ENCODE measurements around the gene DTX1.
A peak's percentile ranks its signal among the peaks of the same experiment; 100 is the strongest.

Gene DTX1

DNA sequence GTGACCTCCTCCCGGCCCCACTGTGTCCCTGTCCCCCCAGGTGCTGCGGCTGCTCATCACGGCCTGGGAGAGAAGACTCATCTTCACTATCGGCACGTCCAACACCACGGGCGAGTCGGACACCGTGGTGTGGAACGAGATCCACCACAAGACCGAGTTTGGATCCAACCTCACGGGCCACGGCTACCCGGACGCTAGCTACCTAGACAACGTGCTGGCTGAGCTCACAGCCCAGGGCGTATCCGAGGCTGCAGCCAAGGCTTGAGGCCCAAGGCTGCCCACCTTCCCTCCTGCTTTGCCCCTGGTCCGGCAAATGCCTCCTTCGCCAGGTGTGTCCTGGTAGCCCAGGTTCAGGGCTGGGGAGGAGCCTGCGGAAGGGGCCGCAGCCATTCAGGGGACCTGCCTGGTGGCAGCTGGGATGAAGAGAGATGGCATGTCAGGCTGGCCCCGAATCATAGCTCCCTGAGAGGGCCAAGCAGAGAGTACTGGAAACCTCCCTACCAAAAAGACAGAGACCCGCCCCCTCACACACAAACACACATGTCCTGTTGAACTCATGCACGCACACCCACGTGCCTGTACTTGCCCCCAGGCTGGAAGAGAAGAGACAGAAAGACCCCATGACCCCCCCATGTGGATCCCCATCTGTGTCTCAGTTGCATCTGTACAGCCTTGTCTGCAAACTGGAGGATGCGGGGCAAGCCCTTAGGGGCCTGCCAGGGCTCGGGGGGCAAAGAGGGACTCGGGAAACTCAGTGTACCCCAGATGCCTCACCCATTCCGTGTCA, 40.3 kb downstream of the DTX1 start:
- DNase-seq: no peak

DNA sequence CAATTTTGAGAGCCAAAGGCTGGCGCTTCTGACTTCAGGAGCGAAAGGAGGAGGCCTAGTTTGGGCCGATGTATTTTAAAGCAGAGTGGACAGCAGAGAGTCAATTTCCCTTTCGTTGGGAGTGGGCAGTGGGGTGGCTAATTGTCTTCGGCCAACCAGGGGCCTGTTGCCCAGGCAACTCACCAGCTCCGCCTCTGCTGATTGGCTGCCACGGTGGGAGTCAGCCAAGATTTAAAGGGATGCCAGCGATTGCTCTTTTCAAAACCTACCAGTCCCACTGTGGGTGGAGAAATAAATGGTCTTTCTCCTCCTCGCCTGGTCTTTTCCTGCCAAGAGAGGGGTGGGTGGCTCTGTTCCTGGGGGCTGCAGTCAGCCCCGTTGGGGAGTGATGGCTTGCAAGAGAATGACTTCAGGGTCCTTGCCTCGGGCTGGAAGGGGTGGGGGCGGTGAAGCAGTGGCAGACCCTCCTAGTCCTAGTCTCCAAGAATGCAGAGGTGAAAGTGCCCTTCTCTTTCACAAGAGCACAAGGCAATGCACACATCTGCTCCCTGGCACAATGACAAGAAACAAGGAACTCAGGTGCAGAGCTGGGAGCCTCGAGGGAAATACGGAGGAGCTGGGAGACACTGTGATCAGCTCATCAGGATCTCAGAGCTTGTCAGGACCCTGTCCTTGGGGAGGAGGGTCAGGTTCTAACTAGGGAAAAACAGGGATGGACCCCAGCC, 41.3 kb downstream of the DTX1 start:
- peak; percentile 71 for DNase-seq

DNA sequence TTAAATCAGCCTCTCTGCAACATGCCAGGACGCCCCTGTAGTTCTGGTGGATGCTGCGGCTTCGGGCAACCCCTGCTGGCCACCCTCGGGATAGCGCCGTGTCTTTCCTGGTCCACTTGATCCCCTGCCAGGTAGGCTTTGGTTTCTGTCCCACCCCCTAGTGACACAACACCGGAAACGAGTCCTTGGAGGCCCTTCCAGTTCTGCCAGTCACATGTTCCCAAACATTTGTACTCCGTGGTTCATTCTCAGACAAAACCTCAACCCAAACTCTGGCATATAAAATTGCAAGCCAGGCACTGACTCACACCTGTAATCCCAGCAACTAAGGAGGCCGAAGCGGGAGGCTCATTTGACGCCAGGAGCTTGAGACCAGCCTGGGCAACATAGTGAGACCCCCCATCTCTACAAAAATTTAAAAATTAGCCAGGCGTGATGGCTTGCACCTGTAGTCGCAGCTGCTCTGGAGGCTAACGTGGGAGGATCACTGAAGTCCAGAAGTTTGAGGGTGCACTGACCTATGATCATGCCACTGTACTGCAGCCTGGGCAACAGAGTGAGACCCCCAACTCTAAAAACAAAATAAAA, 42.0 kb downstream of the DTX1 start:
- DNase-seq: peak; percentile 95

DNA sequence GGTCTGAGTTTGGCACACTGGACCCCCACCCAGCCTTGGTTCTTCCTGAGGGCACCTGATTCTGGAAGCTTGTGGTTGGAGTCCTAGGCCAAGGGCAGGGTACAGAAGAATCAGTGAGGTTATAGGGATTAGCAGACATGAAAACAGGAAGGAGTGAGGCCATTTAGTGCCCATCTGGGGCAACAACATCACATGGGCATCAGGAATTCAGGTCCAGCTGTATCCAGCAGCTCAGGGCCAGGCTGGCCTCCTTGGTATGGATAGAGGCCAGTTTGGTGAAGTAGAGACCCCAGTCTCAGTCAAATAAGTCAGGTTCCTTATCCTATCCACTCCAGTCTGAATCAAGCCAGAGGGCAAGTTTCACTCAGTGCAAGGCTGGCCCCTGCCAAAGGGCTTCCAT, 42.8 kb downstream of the DTX1 start:
- DNase-seq: no peak

DNA sequence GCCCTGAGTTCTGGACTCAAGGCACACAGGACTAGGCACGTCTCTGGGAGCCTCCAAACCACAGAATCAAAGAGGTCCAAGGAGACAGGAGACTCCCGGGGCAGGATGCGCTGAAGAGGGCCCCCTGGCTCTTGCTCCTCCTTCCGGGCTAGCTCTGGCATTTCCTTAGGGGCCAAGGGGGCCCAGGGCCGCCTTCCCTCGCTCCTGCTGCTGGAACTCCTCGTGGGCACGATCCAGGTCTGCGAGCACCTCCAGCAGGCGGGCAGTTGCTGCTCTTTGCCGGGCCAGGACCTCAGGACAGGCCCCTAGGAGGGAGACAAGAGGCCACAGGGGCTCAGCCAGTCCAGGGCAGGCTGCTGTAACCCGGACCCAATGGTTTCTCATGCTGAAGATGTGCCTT, 43.2 kb downstream of the DTX1 start:
- no peak for DNase-seq

DNA sequence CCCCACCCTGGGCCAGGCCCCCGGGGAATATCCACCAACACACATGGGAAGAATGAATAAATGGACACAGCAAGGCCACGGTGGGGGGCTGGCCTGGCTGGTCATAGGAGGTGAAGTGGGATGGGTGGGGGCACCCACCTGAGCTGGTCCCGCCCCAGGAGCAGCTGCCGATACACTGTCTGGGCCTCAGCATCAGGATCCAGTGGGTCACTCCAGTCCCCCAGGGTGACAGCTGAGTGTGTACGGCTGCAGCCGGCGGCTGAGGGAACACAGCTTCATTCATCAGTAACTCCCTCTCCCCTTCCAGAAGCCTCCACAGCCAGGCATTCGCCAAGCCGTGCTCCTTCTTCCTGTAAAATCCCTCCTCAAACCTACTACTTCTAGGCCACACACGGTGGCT, 45.2 kb downstream of the DTX1 start:
- no peak for DNase-seq

DNA sequence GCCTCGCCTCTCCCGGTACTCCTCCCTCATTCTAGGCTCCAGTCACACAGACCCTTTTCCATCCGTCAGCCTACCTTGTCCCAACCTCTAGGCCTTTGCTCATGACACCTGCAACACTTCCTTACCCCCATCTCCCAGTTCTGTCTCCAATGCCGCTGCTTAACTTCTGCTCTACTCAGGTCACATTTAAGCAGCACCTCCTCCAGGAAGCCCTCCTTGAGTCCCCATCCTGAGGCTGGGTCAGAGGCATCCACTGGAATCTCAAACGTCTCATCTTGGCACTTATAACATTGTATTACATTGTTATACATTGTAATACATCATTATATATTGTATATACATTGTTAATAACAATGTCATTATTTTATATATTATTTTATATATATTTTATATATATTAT, 46.3 kb downstream of the DTX1 start:
- DNase-seq: no peak

DNA sequence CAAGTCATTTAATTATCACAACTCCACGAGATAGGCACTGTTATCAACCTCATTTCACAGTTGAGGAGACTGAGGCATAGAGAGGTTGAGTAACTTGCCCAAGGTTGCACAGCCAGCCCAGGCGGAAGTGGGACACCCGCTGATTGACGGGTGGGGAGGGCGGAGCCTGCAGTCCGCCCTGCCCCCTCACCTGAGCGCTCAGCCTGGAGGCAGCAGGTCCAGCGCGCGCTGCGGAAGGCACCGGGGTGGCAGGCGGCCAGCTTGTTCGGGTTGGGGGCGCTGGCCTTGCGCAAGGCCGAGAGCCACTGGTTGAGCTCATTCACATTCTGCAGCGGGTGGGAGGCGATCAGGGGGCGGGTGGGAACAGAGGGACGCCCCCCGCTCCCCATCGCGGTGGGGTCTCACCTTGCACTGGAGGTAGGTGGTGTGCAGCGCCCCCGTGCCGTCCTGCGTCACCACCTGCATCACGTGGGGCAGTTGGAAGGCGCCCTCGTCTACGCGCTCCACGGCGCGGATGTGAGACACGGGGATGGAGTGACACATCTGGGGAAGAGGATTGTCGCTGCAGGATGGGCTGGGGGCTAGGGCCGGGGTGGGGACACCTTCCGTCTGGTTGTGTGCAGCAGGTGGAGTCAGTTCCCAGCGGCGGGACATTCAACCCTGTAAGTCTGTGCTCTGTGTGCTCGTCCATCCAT, 47.4 kb downstream of the DTX1 start:
- no peak for DNase-seq

DNA sequence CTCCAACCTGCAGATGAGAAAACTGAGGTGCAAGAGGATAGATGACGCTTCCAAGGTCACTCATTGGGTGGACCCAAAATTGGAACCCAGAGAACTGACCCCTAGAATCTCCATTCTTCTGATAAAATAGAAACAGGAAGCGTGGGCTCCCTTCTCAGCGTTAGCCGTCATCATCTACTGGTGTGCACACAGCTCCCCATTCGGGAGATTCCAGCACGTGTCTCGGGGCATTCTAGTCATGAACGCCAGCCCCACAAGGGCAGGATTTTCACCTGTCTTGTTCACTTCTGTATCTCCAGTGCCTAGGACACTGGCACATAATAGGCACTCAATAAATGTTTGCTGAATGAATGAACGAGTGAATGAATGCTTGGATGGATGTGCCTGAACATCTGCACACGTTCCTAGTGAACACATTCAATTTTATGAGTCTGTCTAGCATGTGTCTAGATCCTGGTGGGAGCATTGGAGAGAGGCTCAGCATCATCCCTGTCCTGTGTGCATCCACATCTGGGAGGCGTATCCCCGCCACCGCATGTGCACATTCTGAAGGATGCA, 48.5 kb downstream of the DTX1 start:
- DNase-seq: no peak

DNA sequence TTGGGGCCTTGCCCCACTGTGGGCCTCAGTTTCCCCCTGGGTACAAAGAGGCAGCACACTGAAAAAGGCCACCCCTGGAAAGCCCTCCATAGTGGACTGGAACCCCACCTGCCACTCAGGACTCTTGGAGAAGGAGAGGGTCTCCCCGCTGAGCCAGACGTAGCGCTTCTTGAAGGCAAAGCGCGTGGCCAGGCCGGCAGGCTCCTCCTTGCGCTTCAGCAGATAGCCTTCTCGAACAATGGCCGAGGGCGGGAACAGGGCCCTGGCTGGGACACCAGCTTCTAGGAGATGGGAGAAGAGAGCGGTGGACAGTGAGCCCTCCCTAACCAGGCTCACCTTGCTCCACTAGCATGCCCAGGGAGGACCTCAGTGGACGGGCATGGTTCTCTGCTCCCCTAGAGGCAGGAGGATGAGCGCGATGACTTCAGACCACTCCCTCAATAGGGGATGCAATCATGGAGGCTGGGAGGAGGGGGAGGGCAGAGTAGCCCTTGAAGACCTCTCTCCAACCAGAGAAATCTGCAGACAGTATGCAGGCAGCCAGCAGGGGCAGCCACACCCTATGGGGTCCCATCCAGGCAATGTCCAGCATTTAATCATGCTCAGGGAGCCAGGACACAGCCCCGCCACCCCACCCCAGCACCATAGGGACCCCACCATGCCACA, 49.2 kb downstream of the DTX1 start:
- no peak for DNase-seq

DNA sequence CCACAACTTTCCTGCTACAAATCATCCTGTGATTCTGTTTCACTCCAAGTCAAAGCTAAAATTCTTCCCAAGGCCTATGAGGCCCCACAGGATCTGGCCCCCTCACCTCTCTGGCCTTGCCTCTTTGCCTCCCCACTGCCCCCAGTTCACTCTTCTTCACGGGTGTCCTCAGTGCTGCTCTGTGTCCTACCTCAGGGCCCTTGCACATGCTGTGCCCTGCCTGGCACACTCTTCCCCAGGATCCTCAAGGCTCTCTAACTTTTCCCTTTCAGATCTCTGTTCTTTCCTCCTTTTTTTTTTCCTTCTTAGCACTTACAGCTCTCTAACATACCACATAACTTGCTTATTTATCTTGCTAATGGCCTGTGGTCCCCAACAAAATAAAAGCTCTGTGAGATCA, 49.8 kb downstream of the DTX1 start:
- no peak for DNase-seq

DNA sequence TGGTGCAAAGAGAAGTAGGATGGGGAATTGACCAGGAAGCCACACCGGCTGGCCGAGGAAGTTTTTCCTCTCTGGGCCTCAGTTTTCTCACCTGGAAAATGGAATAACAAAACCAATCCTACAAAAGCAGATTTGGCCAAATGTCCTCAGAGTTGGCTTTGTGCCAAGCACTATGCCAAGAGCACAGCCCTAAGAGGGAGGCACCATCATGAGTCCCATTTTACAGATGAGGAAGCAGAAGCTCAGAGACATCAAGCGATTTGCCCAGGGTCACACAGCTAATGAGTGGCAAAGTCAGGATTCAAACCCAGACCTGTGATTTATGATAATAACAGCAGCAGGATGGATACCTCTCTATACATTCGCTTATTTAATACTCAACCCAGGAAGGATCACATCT, 51.8 kb downstream of the DTX1 start:
- peak; percentile 11 for DNase-seq

DNA sequence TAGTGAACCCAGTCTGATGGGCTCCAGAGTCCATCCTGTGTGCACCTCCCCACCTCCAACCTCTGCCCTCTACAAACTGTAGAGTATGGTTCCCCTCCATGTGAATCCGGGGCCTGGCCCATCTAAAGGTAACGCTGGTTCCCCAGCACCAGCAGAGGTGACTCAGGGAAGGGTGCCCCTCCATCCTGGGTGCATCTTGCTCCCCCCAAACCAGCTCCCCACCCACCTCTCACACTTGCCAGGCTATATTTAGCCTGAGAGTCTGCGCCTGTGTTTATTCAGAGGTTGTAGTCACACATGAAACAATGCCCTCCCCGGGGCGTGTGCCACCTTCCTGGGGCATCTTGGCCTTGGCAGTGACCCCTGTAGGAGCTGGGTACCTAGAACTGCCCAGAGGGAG, 52.8 kb downstream of the DTX1 start:
- no peak for DNase-seq

DNA sequence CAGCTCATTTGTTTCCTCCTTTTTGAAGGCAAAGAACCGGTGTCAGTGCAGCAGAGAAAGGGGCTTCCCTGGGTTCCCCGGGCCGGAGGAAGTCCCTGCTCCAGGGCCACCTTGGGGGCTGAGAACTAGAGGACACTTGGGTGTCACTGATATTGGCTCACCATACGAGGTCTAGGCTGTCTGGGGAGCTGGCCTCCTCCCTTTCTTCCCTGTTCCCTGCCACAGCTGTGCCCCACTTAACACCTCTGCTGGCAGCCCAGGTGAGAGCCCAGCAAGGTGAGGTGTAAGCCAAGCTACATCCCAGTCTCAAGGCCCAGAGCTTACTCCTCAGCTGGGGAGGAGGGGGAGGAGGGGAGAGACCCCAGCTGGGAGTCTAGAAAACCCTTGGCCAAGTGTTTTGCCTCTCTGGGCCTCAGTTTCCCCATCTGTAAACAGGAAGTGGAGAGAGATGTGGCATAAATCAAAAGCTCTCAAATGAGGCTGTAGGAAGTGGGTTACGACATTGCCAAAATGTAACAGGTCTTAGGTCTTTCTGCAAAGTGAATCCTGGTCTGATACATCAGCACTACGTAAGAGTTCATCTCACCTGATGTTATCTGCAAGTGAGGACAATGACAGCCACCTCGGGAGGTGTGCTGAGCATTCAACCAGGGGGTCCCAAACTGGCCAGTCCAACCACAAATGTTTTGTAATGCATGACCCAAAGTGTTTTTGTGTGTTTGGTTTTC, 53.5 kb downstream of the DTX1 start:
- DNase-seq: no peak

DNA sequence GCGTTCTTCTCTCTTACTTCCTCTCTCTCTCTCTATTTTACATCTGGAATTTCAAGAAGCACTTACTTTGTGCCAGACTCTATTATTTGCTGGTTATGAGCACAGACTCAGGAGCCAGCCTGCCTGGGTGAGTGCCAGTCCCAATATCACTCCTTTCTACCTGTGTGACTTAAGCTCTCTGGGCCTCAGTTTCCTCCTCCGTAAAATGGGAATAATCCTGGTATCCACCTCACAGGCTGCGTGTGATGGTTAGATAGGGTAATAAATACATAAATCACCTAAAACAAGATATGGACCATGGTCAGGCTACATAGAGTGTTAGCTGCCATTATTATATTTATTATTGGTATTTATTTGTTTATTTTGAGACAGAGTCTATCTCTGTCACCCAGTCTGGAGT, 54.7 kb downstream of the DTX1 start:
- no peak for DNase-seq

DNA sequence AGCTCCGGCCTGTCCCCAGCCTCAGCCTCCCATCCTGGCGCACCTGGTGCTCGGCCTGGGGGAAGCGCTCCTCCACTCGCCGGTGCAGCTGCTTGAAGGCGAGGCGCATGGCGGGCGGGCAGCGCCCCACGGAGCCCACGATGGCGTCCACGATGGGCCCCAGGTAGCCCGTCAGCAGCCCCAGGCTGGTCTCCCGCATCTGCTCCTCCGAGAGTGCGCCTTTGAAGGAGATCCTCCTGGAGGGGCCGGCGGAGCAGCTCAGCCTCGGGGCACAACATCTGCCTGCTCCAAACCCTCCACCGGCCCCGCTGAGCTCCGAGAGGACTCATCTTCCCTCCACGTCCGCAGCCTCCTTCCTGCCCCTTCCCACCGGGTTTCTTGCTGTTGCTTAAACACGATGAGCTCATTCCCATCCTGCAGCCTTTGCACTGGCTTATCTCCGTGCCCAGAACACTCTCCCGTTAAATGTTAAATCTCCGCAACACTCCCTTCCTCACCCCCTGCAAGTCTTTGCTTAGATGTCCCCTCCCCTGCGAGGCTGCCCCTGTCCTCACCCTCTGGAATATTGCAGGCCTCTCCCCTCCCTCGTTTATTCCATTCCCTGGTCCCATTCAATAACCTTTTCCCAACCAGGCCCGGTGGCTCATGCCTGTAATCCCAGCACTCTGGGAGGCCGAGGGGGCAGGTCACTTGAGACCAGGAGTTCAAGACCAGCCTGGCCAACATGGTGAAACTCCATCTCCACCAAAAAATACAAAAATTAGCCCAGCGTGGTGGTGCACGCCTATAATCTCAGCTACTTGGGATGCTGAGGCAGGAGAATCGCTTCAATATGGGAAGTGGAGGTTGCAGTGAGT, 55.7 kb downstream of the DTX1 start:
- DNase-seq: no peak

DNA sequence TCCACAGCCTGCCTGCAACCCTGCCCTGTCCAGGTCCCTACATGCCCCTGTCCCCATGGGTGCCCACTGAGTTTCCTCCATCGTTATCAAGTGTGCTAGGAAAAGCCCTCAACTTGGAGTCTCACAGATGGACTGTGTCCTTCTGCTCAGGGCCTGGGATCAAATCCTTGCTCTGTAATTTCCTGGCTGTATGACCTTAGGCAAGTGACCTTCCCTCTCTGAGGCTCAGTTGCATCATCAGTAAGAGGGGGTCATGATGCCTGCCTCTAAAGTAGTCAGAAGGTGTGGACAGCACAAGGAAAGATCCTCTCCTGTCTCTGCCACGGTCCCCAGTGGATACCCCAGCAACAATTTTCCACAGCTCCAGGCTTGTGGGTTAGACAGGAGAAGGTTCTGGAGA, 56.9 kb downstream of the DTX1 start:
- DNase-seq: no peak

DNA sequence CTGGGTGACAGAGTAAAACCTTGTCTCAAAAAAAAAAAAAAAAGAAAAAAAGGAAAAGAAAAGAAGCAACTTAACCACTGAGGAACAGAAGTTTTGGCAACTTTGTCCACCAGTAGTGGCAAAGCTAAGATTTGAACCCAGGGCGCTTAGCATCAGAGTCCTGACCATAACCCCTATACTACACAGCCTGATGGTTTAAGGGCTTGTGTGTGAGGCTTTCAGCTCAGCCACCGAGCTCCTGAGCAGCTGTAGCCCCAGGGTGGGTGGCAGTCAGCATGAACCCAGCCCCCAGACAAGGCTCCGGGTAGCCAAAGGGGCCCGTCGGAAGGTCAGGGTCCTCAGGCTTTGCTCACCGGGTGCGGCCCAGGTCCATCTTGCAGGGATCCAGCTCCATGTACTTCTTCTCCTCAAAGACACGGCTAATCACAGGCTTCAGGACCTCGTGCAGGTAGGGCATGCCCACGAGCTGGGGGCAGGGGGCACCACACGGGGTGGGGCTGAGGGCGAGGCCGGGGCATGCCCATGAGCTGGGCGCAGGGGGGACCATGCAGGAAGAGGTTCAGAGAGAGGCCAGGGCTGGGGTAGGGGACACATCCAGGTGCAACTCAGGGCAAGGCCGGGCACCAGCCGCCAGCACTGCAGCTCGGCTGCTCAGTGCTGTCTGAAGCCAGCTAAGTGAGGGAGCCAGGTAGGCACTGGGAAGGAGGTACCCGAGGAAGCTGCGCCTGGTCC, 58.1 kb downstream of the DTX1 start:
- DNase-seq: no peak

DNA sequence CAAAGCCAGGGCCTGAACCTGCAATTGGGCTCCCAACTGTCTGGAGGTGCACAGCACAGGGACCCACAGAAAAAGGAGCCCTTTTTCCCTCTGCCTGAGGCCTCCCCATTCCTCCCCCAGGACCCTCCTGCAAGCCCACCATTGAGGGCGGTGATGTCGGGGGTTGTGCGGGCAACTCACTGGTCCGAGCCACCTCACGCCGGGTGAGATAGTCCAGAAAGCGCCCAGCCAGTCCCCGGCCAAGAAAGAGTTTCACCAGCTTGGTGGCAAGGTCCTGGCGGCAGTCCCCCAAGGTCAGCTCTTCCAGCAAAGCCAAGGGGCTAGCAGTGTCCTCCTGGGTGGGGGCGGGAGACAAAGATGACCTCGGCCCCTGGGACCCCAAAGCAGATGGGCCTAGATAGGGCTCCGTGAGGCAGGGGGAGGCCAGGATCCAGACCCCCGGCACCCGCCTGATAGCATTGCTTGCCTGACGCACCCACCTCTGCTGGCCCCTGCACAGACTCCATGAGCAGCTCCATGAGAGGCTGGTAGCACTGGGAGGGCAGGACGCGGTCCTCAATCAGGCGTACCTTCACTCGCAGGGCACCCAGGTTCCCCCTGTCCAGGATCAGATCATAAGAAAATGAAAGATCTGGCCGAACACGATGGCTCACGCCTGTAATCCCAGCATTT, 59.1 kb downstream of the DTX1 start:
- no peak for DNase-seq

DNA sequence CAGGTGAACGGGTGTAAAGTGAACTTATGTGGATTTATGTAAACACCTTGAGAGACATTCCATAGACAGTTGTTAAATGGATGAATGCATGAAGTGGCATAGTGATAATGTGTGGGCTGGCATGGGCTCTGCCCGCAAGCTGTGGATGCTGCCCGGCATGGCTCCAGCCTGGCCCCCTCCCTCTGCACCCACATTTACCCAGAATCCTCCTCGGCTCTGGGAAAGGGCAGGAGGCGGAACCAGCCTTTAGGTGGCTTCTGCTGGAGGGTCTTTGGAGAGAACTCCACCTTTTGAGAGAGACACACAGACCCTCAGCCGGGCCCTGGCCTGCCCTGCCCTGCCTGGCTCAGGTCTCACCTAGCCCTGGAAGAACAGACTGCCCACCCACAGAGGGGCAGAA, 60.3 kb downstream of the DTX1 start:
- peak; percentile 93 for DNase-seq

All from NCI-H2029 (cell line).